ENCODE results near the gene MICU1. TPM values are rescaled to one million over a fixed set of nuclear protein-coding genes. Genes with fewer than 3 reads are reported as not detected.

Gene MICU1
- total RNA-seq, 2 experiments from 2014 or later = 9.4 to 12.1 TPM

DNA sequence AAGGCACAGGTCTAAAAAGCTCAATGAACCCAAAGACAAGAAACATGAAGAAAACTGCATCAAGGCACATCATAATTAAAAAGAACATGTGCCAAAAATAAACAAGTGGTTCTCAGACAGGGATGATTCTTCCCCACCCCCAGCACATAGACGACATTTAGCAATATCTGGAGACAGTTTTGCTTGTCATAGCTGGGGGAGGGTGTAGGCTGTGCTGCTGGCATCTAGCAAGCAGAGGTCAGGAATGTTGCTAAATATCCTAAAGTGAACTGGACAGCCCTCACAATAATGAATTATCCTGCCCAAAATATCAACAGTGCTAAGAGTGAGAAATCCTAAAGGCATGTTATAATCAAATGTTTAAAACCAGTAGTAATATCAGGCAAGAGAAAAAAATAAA lies 122.6 kb downstream of the MICU1 start:
- TF ChIP-seq CTCF (IDR thresholded peaks at IDR 0.05) = no peak

DNA sequence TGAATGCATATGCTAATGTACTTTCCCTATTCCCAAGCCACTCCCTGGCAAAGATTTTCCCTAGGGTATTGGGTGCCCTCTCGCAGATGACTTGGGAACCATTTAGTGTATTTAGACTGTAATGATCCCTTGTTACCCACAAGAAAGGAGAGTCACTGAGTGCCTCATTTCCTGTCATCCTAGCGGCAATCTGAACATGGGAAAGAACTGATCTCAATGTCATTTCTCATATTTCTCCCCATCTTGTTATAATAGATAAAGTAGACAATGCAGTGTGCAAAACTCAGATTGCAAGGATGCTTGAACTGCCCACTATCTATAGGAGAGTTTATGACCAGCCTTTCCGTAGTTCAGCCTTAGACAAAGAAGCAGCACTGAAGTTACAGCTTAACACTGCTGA lies 123.3 kb downstream of the MICU1 start:
- ChIA-PET CTCF (no interaction called here), POLR2A (no interaction called here)
- H3K4me1 Mint-ChIP-seq (ENCODE audit: low read depth) = peaks cover 6% of the 10 kb centered on the region
- H3K36me3 Mint-ChIP-seq (ENCODE audit: low read depth) = peaks cover 44% of the 10 kb centered on the region
- Histone ChIP-seq H3K27me3 (ENCODE audit: control insufficient read depth in 1 of 2, insufficient read depth in 2 of 2, low read length in 2 of 2) (no peaks in the 10 kb centered on the region), H3K4me1 (ENCODE audit: insufficient read depth, low read length) (no peaks in the 10 kb centered on the region), H3K36me3 (ENCODE audit: insufficient read depth, low read length) (no peaks in the 10 kb centered on the region), H3K27ac (ENCODE audit: low read depth in 1 of 2, low read length in 2 of 2) (no peak overlapping the region), H3K4me3 (ENCODE audit: low read length) (no peak overlapping the region), H3K9me3 (ENCODE audit: control insufficient read depth in 1 of 2, insufficient read depth in 1 of 2, low read length in 2 of 2) (no peaks in the 10 kb centered on the region)
- ATAC-seq (ENCODE audit: poor library complexity) = no peak
- no peak for TF ChIP-seq CTCF (IDR thresholded peaks at IDR 0.05)
- H3K4me3 Mint-ChIP-seq = no peak overlapping the region
- intact Hi-C loops (cut with DNase I, micrococcal nuclease) = no loop called here
- no peaks in the 10 kb centered on the region for H3K27me3 Mint-ChIP-seq
- no peak overlapping the region for H3K27ac Mint-ChIP-seq
- no peak for DNase-seq
- H3K9me3 Mint-ChIP-seq = peaks cover 7% of the 10 kb centered on the region

More for the DNA sequence above, 122.6 kb downstream of the MICU1 start:
- intact Hi-C loops (cut with DNase I, micrococcal nuclease) = no loop called here
- ChIA-PET POLR2A (no interaction called here), CTCF (no interaction called here)
- Mint-ChIP-seq H3K27me3 (no peaks in the 10 kb centered on the region), H3K4me1 (ENCODE audit: low read depth) (peaks cover 6% of the 10 kb centered on the region), H3K27ac (no peak overlapping the region), H3K4me3 (no peak overlapping the region), H3K36me3 (ENCODE audit: low read depth) (peaks cover 47% of the 10 kb centered on the region), H3K9me3 (peaks cover 7% of the 10 kb centered on the region)
- Histone ChIP-seq H3K36me3 (ENCODE audit: insufficient read depth, low read length) (no peaks in the 10 kb centered on the region), H3K4me3 (ENCODE audit: low read length) (no peak overlapping the region), H3K9me3 (ENCODE audit: control insufficient read depth in 1 of 2, insufficient read depth in 1 of 2, low read length in 2 of 2) (no peaks in the 10 kb centered on the region), H3K27ac (ENCODE audit: low read depth in 1 of 2, low read length in 2 of 2) (no peak overlapping the region), H3K27me3 (ENCODE audit: control insufficient read depth in 1 of 2, insufficient read depth in 2 of 2, low read length in 2 of 2) (no peaks in the 10 kb centered on the region), H3K4me1 (ENCODE audit: insufficient read depth, low read length) (no peaks in the 10 kb centered on the region)
- DNase-seq (peak in 2 of 14 experiments; percentile 15 to 27), ATAC-seq (ENCODE audit: poor library complexity) (no peak)

GRCh38 chr10:72499701-72500100 lies 126.2 kb downstream of the MICU1 start:
- ATAC-seq (ENCODE audit: poor library complexity) = no peak

More at GRCh38 chr10:72499701-72500100, 126.2 kb downstream of the MICU1 start:
- Histone ChIP-seq H3K9me3 (ENCODE audit: control insufficient read depth in 1 of 2, insufficient read depth in 1 of 2, low read length in 2 of 2) (no peaks in the 10 kb centered on the region), H3K36me3 (ENCODE audit: insufficient read depth, low read length) (no peaks in the 10 kb centered on the region), H3K4me3 (ENCODE audit: low read length) (no peak overlapping the region), H3K4me1 (ENCODE audit: insufficient read depth, low read length) (no peaks in the 10 kb centered on the region), H3K27me3 (ENCODE audit: control insufficient read depth in 1 of 2, insufficient read depth in 2 of 2, low read length in 2 of 2) (no peaks in the 10 kb centered on the region), H3K27ac (ENCODE audit: low read depth in 1 of 2, low read length in 2 of 2) (no peak overlapping the region)
- Mint-ChIP-seq H3K27me3 (no peaks in the 10 kb centered on the region), H3K4me1 (ENCODE audit: low read depth) (peaks cover 6% of the 10 kb centered on the region), H3K27ac (no peak overlapping the region), H3K36me3 (ENCODE audit: low read depth) (peaks cover 17% of the 10 kb centered on the region), H3K4me3 (no peak overlapping the region), H3K9me3 (peaks cover 5% of the 10 kb centered on the region)
- no peak for TF ChIP-seq CTCF (IDR thresholded peaks at IDR 0.05)
- POLR2A ChIA-PET = no interaction called here
- CTCF ChIA-PET = no interaction called here
- intact Hi-C loops (cut with DNase I, micrococcal nuclease) = no loop called here
- DNase-seq = no peak
